T-cell (primary cell): Measurements from ENCODE around the gene HTR3D. TPM values are rescaled to one million over a fixed set of nuclear protein-coding genes. Genes with fewer than 3 reads are reported as not detected.
"Not testable (repeated sequence)": the region's sequence is repeated elsewhere in the genome, so short reads cannot be mapped to it uniquely, and the experiment has no call there.

Source experiments
- ATAC-seq, 4 experiments: fragments of 200-7000 bp in 3 of 4; fragments of 150-1000 bp in 1 of 4; cut with Tn5 transposase; replicated peaks in 1 of 4; 1 replicate in 3 of 4; 2 replicates in 1 of 4; pipeline ENCODE4 v1.10.0; 2021; ENCODE audit warnings: moderate library complexity in 3 of 4, mild to moderate bottlenecking in 2 of 4, moderate number of reproducible peaks in 1 of 4
- CTCF ChIA-PET, 2 donors: fragments of 300-600 bp; sonication (Branson Sonifier 250); formaldehyde crosslinking; loops; one replicate each; lab custom pipeline; 2022; ENCODE audit warnings: antibody characterized with exemption in 2 of 2; lab: Charles Lee
- POLR2A ChIA-PET, 2 donors: fragments of 300-600 bp; sonication (Branson Sonifier 250); formaldehyde crosslinking; loops; one replicate each; lab custom pipeline; 2022; ENCODE audit warnings: antibody characterized with exemption in 2 of 2; lab: Charles Lee
- DNase-seq, 35 experiments: peaks; one replicate each; pipeline versions ENCODE4 v3.0.0 to v3.0.0-alpha.2; 2013 to 2023
- H3K27ac ChIP-seq: one replicate; pipeline ENCODE4 v1.5.1; 2013; ENCODE audit warnings: low read length
- H3K27me3 ChIP-seq, 2 experiments: replicated peaks in 1 of 2; 1 replicate in 1 of 2; 2 replicates in 1 of 2; pipeline versions ENCODE4 v1.6.1 to v1.7.0; 2013; ENCODE audit warnings: low read length in 1 of 2, mixed read lengths in 1 of 2; ENCODE audit not compliant: control insufficient read depth in 2 of 2, insufficient read depth in 2 of 2; ENCODE audit errors: extremely low read depth in 1 of 2
- H3K36me3 ChIP-seq, 2 donors: 1 replicate in 1 of 2; 2 replicates in 1 of 2; pipeline versions ENCODE4 v1.6.1 to v1.7.0; 2013; ENCODE audit warnings: low read length in 1 of 2; ENCODE audit not compliant: control insufficient read depth in 2 of 2, insufficient read depth in 1 of 2; ENCODE audit errors: extremely low read depth in 1 of 2
- H3K4me1 ChIP-seq, 2 experiments: 1 replicate in 1 of 2; 2 replicates in 1 of 2; pipeline versions ENCODE4 v1.6.1 to v1.7.0; 2013; ENCODE audit warnings: low read length in 2 of 2, mixed read lengths in 1 of 2; ENCODE audit not compliant: insufficient read depth in 2 of 2, control insufficient read depth in 1 of 2; ENCODE audit errors: extremely low read depth in 1 of 2
- H3K4me3 ChIP-seq, 2 donors: 1 replicate in 1 of 2; 2 replicates in 1 of 2; pipeline versions ENCODE4 v1.5.1 to v1.7.0; 2013; ENCODE audit warnings: mild to moderate bottlenecking in 2 of 2, low read length in 1 of 2, moderate library complexity in 1 of 2; ENCODE audit not compliant: control insufficient read depth in 1 of 2; ENCODE audit errors: extremely low read depth in 1 of 2
- H3K9me3 ChIP-seq: 2 replicates; pipeline ENCODE4 v1.7.0; 2013
- H3K27ac Mint-ChIP-seq, 2 donors: one replicate each; pipeline ENCODE4 v1.8.0; 2020 to 2021; ENCODE audit warnings: mild to moderate bottlenecking in 2 of 2, mixed read lengths in 2 of 2
- H3K27me3 Mint-ChIP-seq, 2 donors: one replicate each; pipeline ENCODE4 v1.8.0; 2021 to 2022; ENCODE audit warnings: mixed read lengths in 2 of 2
- H3K36me3 Mint-ChIP-seq: one replicate; pipeline ENCODE4 v1.8.0; 2021; ENCODE audit warnings: mixed read lengths
- H3K4me1 Mint-ChIP-seq, 3 donors: one replicate each; pipeline ENCODE4 v1.8.0; 2020 to 2022; ENCODE audit warnings: mixed read lengths in 3 of 3, mild to moderate bottlenecking in 1 of 3
- H3K4me3 Mint-ChIP-seq, 3 donors: one replicate each; pipeline ENCODE4 v1.8.0; 2020 to 2022; ENCODE audit warnings: mild to moderate bottlenecking in 3 of 3, mixed read lengths in 3 of 3, moderate library complexity in 3 of 3
- H3K9me3 Mint-ChIP-seq, 3 donors: one replicate each; pipeline ENCODE4 v1.8.0; 2020 to 2022; ENCODE audit warnings: mixed read lengths in 3 of 3
- WGBS: methylation state at CpG from one replicate; pipeline ENCODE4 v1.1.5; 2013; ENCODE audit warnings: missing lambda C conversion rate; ENCODE audit not compliant: insufficient coverage; 5-methylcytosine and 5-hydroxymethylcytosine counted together
- total RNA-seq, 35 experiments: library from RNA in 6 of 35; stranded (reverse) in 6 of 35; fragments of 120-200 nt in 1 of 35; gene quantifications; one replicate each; pipeline versions ENCODE4 v1.2.1 to v1.2.4 and lab custom pipeline; 2013 to 2026

HTR3D gene
- total RNA-seq, 5 donors from 2014 or later (not counting 1 experiment from before 2014, with no cell fraction given), result not detected

GRCh38 chr3:184068344-184068743 lies 36.8 kb downstream of the HTR3D start:
- Histone ChIP-seq H3K4me1 (no peaks in the 10 kb centered on the region), H3K27ac (no peak overlapping the region), H3K36me3 (no peaks in the 10 kb centered on the region), H3K27me3 (peaks cover 0 to 5% of the 10 kb centered on the region in 2 experiments), H3K9me3 (no peaks in the 10 kb centered on the region), H3K4me3 (no peak overlapping the region)
- H3K36me3 Mint-ChIP-seq, result no peaks in the 10 kb centered on the region
- POLR2A ChIA-PET, result no interaction called here
- peaks cover 10 to 15% of the 10 kb centered on the region in 2 donors for H3K27me3 Mint-ChIP-seq
- no peaks in the 10 kb centered on the region for H3K4me1 Mint-ChIP-seq
- no peak for ATAC-seq
- CTCF ChIA-PET, result interaction anchor here in 1 of 2 donors (0.8 kb wide), 1 partner anchor 95 kb away, joined by 9 read pairs; no protein-coding TSS in a partner anchor
- H3K9me3 Mint-ChIP-seq, result peaks cover 0 to 8% (median 7%) of the 10 kb centered on the region in 3 donors
- 82% methylated on average over 4 of the region's 5 CpGs for WGBS
- no peak overlapping the region for H3K27ac Mint-ChIP-seq
- no peak overlapping the region for H3K4me3 Mint-ChIP-seq
- DNase-seq, result no peak

- H3K36me3 ChIP-seq, POLR2A ChIA-PET, H3K27me3 ChIP-seq, CTCF ChIA-PET, H3K4me3 ChIP-seq, H3K4me1 ChIP-seq, H3K27ac ChIP-seq, H3K4me3 Mint-ChIP-seq, H3K27ac Mint-ChIP-seq, H3K4me1 Mint-ChIP-seq, H3K9me3 ChIP-seq, H3K9me3 Mint-ChIP-seq, H3K36me3 Mint-ChIP-seq, DNase-seq, ATAC-seq: not testable (repeated sequence)
- WGBS, result 82% methylated on average over 3 of the region's 7 CpGs
- peaks cover 13 to 14% of the 10 kb centered on the region in 2 donors for H3K27me3 Mint-ChIP-seq
Measured at GRCh38 chr3:184071142-184071541, 39.6 kb downstream of the HTR3D start.

- H3K9me3 Mint-ChIP-seq, result peaks cover 0 to 8% (median 7%) of the 10 kb centered on the region in 3 donors
- Histone ChIP-seq H3K27me3 (peaks cover 0 to 9% of the 10 kb centered on the region in 2 experiments), H3K9me3 (no peaks in the 10 kb centered on the region), H3K36me3 (no peaks in the 10 kb centered on the region), H3K27ac (no peak overlapping the region), H3K4me1 (no peaks in the 10 kb centered on the region), H3K4me3 (no peak overlapping the region)
- H3K27ac Mint-ChIP-seq, result no peak overlapping the region
- 90% methylated on average over 2 of the region's 4 CpGs for WGBS
- ATAC-seq (no peak), DNase-seq (no peak)
- POLR2A ChIA-PET, result no interaction called here
- no peaks in the 10 kb centered on the region for H3K36me3 Mint-ChIP-seq
- H3K4me3 Mint-ChIP-seq, result no peak overlapping the region
- H3K4me1 Mint-ChIP-seq, result no peaks in the 10 kb centered on the region
- CTCF ChIA-PET, result interaction anchor here in 1 of 2 donors (0.6 kb wide), 1 partner anchor 41 kb away, joined by 3 read pairs; no protein-coding TSS in a partner anchor
- H3K27me3 Mint-ChIP-seq, result peaks cover 13 to 17% of the 10 kb centered on the region in 2 donors
Measured at GRCh38 chr3:184073621-184074020, 42.1 kb downstream of the HTR3D start.

- Histone ChIP-seq H3K27ac (no peak overlapping the region), H3K9me3 (no peaks in the 10 kb centered on the region), H3K27me3 (peaks cover 0 to 4% of the 10 kb centered on the region in 2 experiments), H3K4me3 (no peak overlapping the region), H3K4me1 (no peaks in the 10 kb centered on the region), H3K36me3 (no peaks in the 10 kb centered on the region)
- Mint-ChIP-seq H3K27ac (no peak overlapping the region), H3K36me3 (no peaks in the 10 kb centered on the region), H3K27me3 (peaks cover 6 to 15% of the 10 kb centered on the region in 2 donors), H3K4me1 (no peaks in the 10 kb centered on the region), H3K9me3 (peaks cover 0 to 3% (median 2%) of the 10 kb centered on the region in 3 donors), H3K4me3 (no peak overlapping the region)
- ATAC-seq (no peak), DNase-seq (no peak)
- ChIA-PET CTCF (interaction anchor here in 1 of 2 donors (0.6 kb wide), 1 partner anchor 10 kb away, joined by 3 read pairs; no protein-coding TSS in a partner anchor), POLR2A (no interaction called here)
- WGBS, result 67% methylated on average over 2 of the region's 6 CpGs
Measured at GRCh38 chr3:184075901-184076300, 44.4 kb downstream of the HTR3D start.

GRCh38 chr3:184077881-184078280 lies 46.3 kb downstream of the HTR3D start:
- H3K9me3 ChIP-seq, result no peaks in the 10 kb centered on the region
- no peak for ATAC-seq
- ChIA-PET POLR2A (no interaction called here), CTCF (no interaction called here)
- H3K4me3 ChIP-seq, result no peak overlapping the region
- peaks cover 3 to 11% of the 10 kb centered on the region in 2 donors for H3K27me3 Mint-ChIP-seq
- H3K27me3 ChIP-seq, result peaks cover 0 to 4% of the 10 kb centered on the region in 2 experiments
- H3K9me3 Mint-ChIP-seq, result no peaks in the 10 kb centered on the region
- H3K27ac ChIP-seq, result no peak overlapping the region
- no peaks in the 10 kb centered on the region for H3K36me3 ChIP-seq
- H3K4me1 ChIP-seq, result no peaks in the 10 kb centered on the region
- H3K4me3 Mint-ChIP-seq, result no peak overlapping the region
- no peak for DNase-seq
- H3K27ac Mint-ChIP-seq, result no peak overlapping the region
- 88% methylated on average over 3 of the region's 5 CpGs for WGBS
- no peaks in the 10 kb centered on the region for H3K36me3 Mint-ChIP-seq
- H3K4me1 Mint-ChIP-seq, result no peaks in the 10 kb centered on the region

GRCh38 chr3:184078851-184079250 lies 47.3 kb downstream of the HTR3D start:
- Mint-ChIP-seq H3K27ac (no peak overlapping the region), H3K9me3 (no peaks in the 10 kb centered on the region), H3K27me3 (peaks cover 0 to 9% of the 10 kb centered on the region in 2 donors), H3K4me3 (no peak overlapping the region), H3K4me1 (no peaks in the 10 kb centered on the region), H3K36me3 (no peaks in the 10 kb centered on the region)
- Histone ChIP-seq H3K4me1 (no peaks in the 10 kb centered on the region), H3K9me3 (no peaks in the 10 kb centered on the region), H3K27ac (no peak overlapping the region), H3K36me3 (no peaks in the 10 kb centered on the region), H3K4me3 (no peak overlapping the region), H3K27me3 (peaks cover 0 to 4% of the 10 kb centered on the region in 2 experiments)
- no peak for ATAC-seq
- no CpG with 5 or more reads among the region's 3 CpGs for WGBS
- DNase-seq, result no peak
- ChIA-PET CTCF (interaction anchor here in 1 of 2 donors (0.9 kb wide), 1 partner anchor 209 kb away, joined by 3 read pairs; no protein-coding TSS in a partner anchor), POLR2A (no interaction called here)
